ENCODE results near the gene GRID2. TPM values are rescaled to one million over a fixed set of nuclear protein-coding genes. Genes with fewer than 3 reads are reported as not detected.
A peak's percentile ranks its signal among the peaks of the same experiment; 100 is the strongest.

Gene GRID2
- total RNA-seq, 1 donor from 2014 or later = not detected

GRCh38 chr4:93751411-93751810 lies 1447.6 kb downstream of the GRID2 start:
- intact Hi-C loops (cut with DNase I) = no loop called here
- Histone ChIP-seq H3K4me3 (no peak overlapping the region), H3K9me3 (no peaks in the 10 kb centered on the region), H3K27ac (no peak overlapping the region), H3K27me3 (ENCODE audit: low read depth) (no peaks in the 10 kb centered on the region), H3K36me3 (no peaks in the 10 kb centered on the region), H3K4me1 (no peaks in the 10 kb centered on the region)
- DNase-seq (no peak), ATAC-seq (no peak)
- no peak for TF ChIP-seq CTCF (IDR thresholded peaks at IDR 0.05)

GRCh38 chr4:93756101-93756500 lies 1452.3 kb downstream of the GRID2 start:
- Histone ChIP-seq H3K9me3 (no peaks in the 10 kb centered on the region), H3K27ac (no peak overlapping the region), H3K27me3 (ENCODE audit: low read depth) (no peaks in the 10 kb centered on the region), H3K4me3 (no peak overlapping the region), H3K36me3 (no peaks in the 10 kb centered on the region), H3K4me1 (no peaks in the 10 kb centered on the region)
- no peak for TF ChIP-seq CTCF (IDR thresholded peaks at IDR 0.05)
- DNase-seq (no peak), ATAC-seq (no peak)
- intact Hi-C loops (cut with DNase I) = no loop called here

- no peaks in the 10 kb centered on the region for H3K36me3 ChIP-seq
- no peaks in the 10 kb centered on the region for H3K27me3 ChIP-seq (ENCODE audit: low read depth)
- DNase-seq = no peak
- H3K4me3 ChIP-seq = no peak overlapping the region
- peak; percentile 76 to 77 for ATAC-seq
- H3K9me3 ChIP-seq = no peaks in the 10 kb centered on the region
- no peak for TF ChIP-seq CTCF (IDR thresholded peaks at IDR 0.05)
- H3K27ac ChIP-seq = peak overlapping the region; percentile 9
- intact Hi-C loops (cut with DNase I) = no loop called here
- H3K4me1 ChIP-seq = peaks cover 4% of the 10 kb centered on the region
These were observed 1455.7 kb downstream of the GRID2 start for GRCh38 chr4:93759506-93759905.

- intact Hi-C loops (cut with DNase I) = no loop called here
These were observed 1456.5 kb downstream of the GRID2 start for GRCh38 chr4:93760284-93760683.

GRCh38 chr4:93761286-93761685 lies 1457.5 kb downstream of the GRID2 start:
- intact Hi-C loops (cut with DNase I) = no loop called here
- no peak for ATAC-seq

More at GRCh38 chr4:93760284-93760683, 1456.5 kb downstream of the GRID2 start:
- H3K27ac ChIP-seq = peak overlapping the region; percentile 9
- peaks cover 4% of the 10 kb centered on the region for H3K4me1 ChIP-seq
- H3K9me3 ChIP-seq = no peaks in the 10 kb centered on the region
- no peak for DNase-seq
- H3K4me3 ChIP-seq = no peak overlapping the region
- H3K27me3 ChIP-seq (ENCODE audit: low read depth) = no peaks in the 10 kb centered on the region
- H3K36me3 ChIP-seq = no peaks in the 10 kb centered on the region
- no peak for ATAC-seq
- TF ChIP-seq CTCF (IDR thresholded peaks at IDR 0.05) = no peak

More at GRCh38 chr4:93761286-93761685, 1457.5 kb downstream of the GRID2 start:
- H3K4me1 ChIP-seq = peaks cover 4% of the 10 kb centered on the region
- H3K4me3 ChIP-seq = no peak overlapping the region
- no peak for TF ChIP-seq CTCF (IDR thresholded peaks at IDR 0.05)
- no peaks in the 10 kb centered on the region for H3K36me3 ChIP-seq
- H3K9me3 ChIP-seq = no peaks in the 10 kb centered on the region
- no peaks in the 10 kb centered on the region for H3K27me3 ChIP-seq (ENCODE audit: low read depth)
- no peak for DNase-seq
- H3K27ac ChIP-seq = no peak overlapping the region

All from lower lobe of right lung (tissue), 2 donors.